Fibroblast of skin of scalp (primary cell): ENCODE measurements around the gene PARP11. TPM values are rescaled to one million over a fixed set of nuclear protein-coding genes. Genes with fewer than 3 reads are reported as not detected.

Experiments
- DNase-seq: peaks from one replicate; pipeline ENCODE4 v3.0.0-alpha.2; 2013
- polyA plus RNA-seq, 2 experiments: library from polyadenylated mRNA; unstranded; fragments of 120-200 nt; gene quantifications; one replicate each; pipeline ENCODE4 v1.2.1, GENCODE V29; 2013; ENCODE audit not compliant: insufficient read length in 2 of 2

Gene PARP11, protein sequence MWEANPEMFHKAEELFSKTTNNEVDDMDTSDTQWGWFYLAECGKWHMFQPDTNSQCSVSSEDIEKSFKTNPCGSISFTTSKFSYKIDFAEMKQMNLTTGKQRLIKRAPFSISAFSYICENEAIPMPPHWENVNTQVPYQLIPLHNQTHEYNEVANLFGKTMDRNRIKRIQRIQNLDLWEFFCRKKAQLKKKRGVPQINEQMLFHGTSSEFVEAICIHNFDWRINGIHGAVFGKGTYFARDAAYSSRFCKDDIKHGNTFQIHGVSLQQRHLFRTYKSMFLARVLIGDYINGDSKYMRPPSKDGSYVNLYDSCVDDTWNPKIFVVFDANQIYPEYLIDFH
- polyA plus RNA-seq (2013, experiment 1 of 2; ENCODE audit: insufficient read length), result 7.9 TPM
- 9.7 TPM for polyA plus RNA-seq (2013, experiment 2 of 2; ENCODE audit: insufficient read length)

DNA sequence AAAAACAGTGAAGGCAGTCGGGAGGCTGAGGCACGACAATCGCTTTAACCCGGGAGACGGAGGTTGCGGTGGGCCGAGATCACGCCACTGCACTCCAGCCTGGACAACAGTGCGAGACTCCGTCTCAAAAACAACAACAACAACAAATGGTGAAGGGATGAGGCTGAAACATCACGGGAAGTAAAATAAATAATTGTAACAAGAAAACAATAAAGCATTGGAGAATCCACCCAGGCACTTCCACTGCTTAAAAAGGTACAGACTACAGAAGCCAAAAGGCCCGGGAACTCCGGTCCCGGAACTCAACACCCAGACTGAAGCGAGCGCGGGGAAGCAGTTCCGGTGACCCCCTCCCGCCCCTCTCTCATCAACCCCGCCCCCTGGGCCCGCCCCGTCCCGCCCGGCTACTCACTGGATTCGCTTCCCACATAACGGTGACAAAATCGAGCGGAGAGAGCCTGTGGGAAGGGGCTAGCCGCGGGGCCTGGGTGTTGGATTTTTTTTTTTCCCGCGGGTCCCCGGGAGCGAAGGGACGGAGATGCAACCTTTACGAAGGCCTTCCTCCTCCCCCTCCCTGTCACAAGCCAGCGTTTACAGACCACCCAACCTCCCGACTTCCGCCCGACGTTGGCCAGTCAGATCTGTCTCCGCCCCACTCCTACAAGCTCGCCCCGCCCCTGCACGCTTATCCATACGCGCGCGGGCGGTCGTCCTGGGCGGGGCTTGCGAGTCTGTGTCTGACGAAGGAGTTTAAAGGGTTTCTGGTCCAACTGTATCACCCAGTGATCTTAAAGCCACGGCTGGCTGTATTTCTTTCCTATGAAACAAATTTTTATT lies at the start of gene PARP11:
TSS of gene PARP11 (minus strand) at position 600 of the 837 bp plus-strand sequence. CDS start at position 430, 170 bp downstream.
- DNase-seq, result peak; percentile 97

DNA sequence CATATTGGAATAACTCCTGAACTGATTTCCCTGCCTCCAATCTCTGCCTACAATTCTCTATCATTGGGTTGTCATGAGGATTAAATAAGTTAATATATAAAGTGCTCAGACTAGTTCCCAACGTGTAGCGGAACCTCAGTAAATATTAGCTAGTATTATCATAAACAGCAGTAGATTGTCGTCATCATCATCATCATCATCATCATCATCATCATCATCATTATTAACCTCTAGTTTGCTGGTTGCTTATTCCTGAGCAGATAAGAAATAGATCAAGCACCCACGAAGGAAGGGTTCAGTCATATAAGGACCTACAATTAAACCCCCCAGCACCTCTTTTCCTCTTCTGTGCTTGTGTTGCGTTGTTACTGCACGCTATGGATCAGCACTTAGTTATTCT lies 48.8 kb upstream of the PARP11 start:
- DNase-seq, result no peak

DNA sequence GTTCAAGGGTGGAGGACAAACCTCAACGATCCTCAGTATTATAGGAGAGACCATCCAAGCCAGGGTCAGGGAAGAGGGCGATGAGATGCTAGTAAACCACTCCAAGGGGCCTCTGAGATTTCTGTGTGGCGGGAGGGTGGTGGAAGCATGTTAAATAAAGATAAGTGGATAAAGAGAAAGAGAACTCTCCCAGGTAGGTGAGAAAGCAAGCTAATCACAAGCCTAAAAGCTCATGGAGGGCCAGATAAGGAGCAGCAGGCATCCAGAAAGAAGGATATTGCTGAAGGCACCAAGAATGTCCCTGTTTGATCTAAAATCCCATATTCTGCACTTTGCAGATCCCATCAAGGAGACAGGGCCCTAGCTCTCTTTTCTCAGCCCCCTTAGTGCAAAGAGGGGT lies 48.3 kb upstream of the PARP11 start:
- DNase-seq, result no peak

DNA sequence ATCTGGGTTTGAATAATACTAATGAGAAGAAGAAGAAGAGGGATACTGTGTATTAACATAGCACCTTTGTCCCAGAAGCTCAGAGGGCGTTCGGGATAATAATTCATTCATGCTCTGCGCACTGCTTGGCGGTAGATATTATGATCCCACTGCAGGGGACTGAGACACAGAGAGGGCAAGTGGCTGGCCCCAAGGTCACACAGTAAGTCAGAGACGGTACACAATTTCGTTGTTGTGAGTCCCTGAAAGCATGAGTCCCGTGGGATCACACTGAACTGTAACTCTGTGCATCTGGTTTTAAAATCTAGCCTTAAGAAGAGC lies 47.9 kb upstream of the PARP11 start:
- DNase-seq, result no peak

DNA sequence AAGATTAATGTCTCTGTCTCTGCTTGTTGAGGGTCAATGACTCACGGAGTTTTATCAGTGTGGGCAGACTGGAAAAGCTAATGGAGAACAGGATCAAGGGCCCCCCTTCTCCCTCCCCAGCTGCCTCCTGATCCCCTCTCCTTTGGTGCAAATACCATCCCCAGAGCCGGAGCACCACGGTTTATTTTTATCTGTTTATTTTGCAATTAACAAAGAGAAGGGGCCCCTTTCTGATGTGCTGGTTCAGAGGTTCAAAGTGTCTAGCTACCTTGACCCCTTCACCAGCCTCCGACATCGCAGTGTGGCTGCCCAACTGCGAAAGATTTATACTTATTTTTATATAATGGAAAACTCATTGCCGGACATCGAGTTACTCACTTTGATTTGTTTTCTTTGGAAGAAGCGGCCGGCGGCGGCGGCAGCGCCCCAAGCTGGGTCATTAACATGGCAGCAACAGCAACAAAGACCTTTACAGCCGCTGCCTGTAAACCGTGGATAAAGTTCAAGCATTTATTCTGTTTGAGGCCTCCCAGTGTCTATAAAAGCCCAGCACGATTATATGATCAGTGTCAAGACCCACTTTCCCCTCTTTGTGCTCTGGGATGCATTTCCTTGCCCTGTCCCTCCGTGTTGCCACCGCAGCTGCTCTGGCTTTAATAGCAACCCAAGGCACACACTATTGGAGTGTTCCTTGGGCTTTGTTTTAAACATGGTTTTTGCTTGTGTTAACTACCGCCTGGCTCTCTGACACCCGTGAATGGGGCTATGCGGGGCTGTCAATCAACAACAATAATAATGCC lies 47.4 kb upstream of the PARP11 start:
- no peak for DNase-seq

DNA sequence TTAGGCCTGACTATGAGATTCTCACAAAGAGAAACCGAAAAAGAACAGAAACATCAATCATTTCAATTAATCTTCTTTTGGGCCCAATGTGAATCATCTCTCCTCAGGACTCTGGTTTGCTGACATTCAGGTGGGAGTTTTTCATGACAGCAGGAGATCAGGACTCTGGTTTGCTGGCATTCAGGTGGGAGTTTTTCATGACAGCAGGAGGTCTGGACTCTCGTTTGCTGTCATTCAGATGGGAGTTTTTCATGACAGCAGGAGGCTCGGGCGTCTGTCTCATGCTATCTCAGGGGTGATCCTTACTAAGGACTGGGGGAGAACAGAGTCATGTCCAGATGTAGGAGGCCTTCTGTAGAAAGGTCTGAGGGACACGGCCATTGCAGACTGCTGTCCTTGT lies 40.1 kb upstream of the PARP11 start:
- no peak for DNase-seq

DNA sequence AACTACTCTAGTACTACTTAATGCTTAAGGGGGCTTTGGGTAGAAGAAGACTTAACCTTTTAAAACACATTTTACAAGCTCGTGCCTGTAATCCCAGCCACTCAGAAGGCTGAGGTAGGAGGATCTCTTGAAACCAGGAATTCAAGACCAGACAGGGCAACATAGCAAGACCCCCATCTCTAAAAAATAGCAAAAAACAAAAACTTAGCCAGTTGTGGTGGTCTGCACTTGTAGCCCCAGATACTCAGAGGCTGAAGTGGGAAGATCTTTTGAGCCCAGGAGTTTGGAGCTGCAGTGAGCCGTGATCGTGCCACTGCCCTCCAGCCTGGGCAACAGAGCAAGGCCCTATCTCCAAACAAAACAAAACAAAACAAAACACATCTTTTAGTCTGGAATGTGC lies 39.7 kb upstream of the PARP11 start:
- no peak for DNase-seq

DNA sequence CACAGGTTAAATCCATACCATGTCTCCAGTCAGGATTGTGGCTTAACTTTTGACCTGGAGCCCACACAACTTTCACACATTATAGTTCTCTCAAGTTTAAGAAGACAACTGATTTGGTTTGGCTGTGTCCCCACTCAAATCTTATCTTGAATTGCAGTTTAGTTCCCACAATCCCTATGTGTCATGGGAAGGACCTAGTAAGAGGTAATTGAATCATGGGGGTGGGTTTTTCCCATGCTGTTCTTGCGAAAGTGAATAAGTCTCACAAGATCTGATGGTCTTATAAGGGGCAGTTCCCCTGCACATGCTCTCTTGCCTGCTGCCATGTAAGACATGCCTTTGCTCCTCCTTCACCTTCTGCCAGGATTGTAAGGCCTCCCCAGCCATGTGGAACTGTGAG lies 38.2 kb upstream of the PARP11 start:
- DNase-seq, result no peak

DNA sequence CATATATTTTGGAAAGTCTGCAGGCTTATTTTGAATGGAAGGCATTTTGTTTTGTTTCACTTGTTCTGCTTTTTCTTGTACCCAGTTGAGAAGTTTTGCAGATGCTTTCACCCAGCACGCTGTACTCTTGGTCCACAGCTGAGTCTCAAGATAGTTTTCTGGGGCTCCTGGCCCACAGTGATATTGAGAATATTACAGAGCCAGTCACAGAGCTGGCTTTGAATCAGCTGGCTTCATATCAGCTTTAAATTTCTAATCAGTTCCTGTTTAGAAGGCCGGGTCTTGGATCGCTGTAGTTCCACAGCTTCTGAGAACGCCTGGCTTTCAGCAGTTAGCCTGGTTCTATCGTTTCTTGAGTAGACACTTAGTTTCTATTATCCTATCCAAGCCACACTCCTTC lies 32.5 kb upstream of the PARP11 start:
- no peak for DNase-seq

DNA sequence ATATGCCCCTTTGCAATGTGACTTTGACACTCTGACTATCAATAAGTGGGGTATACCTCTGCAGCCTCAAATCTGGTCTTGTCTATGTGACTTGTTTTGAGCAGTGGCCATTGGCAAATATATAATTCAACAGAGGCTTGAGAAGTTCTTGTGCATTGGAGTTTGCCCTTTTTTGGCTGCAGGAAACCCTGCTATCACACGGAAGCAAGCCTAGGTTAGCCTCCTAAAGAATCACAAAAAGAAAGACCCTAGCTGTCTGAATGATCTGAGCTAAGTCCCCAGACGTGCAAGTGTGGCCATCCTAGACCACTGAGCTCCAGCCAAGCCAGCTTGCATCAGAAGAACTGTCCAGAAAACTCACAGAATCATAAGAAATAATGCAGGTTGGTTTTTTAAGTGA lies 31.8 kb upstream of the PARP11 start:
- no peak for DNase-seq

DNA sequence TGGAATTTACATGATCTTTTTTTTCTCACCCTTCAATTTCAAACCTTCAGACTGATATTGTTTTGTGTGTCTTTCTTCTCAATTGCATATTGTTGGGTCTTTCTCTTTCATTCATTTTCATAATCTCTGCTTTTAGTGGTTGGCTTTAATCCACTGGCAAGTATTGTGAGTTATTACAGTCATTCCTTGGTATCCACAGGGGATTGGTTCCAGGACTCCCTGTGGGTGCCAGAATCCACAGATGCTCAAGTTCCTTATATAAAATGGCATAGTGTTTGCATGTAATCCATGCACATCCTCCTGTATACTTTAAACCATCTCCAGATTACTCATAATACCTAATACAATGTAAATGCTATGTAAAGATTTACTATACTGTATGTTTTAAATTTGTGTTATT lies 29.7 kb upstream of the PARP11 start:
- DNase-seq, result no peak

DNA sequence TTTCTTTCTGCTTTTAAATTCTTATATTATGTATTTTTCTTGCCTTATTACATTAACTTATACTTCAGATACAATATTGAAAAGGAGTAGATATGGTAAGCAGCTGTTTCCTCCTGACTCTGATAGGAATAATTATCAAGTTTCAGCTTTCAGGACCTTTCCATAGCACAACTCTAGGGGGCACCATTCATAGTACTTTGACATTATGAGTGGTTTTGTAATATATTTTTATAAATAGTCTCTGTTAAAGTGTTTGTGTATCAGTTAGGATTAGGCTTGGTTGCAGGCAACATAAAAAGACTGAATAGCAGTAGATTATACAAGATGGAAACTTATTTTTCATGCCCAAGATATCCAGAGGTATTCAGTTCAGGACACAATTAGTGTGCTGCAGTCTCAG lies 27.9 kb upstream of the PARP11 start:
- no peak for DNase-seq

DNA sequence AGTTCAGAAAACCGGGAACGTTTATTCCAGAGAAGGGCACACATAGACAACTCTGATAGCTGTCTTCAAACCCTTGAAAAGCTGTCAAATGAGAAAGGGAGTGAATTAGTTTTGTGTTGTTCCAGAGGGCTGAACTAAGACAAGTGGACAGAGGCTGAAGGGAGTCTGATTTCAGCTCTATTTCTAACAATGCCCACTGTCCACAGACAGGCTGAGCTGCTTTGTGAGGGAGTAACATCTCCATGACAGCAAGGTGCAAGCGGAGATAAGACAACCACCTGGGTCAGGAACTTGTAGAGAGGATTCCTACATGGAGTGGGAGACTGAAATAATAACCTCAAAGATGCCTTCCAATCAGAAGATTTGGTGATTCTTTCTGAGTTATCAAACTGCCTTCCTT lies 25.6 kb upstream of the PARP11 start:
- DNase-seq, result no peak

DNA sequence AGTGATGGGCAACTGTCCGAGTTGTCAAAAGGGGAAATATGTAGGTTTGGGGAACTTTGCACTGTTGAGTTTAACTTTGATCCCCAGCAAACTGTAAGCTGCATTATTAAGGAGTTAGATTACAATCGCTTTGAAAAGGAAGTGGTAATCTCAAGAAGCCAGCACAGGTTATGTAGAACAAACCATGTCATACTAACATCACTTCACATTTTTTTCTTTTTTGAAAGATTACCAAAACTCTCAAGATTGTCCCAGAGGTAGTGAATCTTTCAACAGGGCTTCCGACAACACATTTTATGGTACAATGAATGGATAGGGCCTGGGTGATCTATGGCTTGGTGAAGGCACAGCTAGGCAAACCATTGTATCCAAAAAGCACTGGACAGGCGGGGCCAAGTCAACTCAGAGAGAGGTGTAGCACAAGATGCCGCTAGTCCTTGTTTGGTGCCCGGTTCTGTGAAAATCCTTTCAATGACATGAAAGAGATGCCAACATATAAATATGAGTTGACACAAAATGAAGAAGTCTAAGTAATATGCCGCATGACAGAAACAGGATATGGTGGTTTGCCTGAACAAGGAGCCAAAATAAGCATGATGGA lies 24.3 kb upstream of the PARP11 start:
- DNase-seq, result no peak

DNA sequence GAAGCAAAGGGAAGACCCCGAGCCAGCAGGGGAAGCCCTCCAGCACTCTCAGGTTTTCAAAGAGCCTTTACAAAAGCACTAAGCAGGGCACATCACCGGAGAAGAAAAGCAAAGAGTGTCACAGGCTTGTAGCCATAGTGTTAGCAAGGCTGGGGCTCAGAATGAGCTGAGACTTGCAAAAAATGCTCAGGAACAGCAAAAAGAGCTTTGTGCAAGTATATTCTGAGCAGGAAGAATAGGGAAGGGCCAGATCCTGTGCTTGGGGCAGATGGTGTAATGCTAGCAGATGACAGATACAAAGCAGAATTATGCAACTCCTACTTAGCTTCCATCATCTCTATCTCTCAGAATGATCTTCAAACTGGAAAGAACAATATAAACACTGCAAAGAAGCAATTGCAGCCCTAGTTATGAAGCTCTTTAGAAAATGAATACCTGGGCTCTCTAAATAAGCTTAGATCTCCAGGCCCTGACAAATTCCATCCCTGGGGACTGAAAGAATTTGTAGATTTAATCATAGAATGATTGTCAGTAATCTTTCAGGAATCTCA lies 23.7 kb upstream of the PARP11 start:
- no peak for DNase-seq

DNA sequence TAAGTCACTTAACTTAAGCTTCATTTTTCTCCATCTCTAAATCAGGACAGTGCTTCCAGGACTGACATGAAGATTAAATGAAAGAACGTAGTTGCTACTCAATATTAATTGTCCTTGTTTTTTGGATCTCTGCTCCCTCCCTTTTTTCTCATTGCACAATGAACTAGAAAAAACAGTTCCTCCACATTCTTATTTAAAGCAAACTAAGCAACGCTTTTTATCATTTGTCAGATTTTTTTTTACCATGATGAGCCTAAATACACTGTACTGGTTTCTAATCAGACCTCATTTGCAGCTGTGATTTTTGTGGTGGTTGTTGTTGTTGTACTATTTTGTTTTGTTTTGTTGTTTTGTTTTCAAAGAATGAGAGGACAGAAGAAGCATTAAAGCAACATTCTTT lies 23.2 kb upstream of the PARP11 start:
- DNase-seq, result no peak

DNA sequence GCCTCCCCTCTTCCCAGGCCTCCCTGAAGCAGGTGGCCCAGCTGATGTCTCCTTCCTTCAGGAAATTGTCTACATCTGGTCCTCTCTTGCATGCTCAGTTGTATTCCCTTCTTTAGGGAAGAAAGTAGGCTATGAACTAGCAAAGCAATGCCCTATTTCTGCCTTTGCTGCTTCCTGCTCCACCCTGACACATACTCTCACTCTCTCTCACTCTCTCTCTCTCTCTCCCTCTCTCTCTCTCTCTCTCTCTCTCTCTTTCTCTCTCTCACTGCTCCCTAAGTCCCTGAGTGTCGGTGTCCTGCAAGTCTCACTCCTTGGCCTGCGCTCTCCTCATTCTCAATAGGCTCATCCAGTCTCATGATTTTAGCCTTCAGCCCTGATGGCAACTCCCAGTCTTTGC lies 19.4 kb upstream of the PARP11 start:
- no peak for DNase-seq

DNA sequence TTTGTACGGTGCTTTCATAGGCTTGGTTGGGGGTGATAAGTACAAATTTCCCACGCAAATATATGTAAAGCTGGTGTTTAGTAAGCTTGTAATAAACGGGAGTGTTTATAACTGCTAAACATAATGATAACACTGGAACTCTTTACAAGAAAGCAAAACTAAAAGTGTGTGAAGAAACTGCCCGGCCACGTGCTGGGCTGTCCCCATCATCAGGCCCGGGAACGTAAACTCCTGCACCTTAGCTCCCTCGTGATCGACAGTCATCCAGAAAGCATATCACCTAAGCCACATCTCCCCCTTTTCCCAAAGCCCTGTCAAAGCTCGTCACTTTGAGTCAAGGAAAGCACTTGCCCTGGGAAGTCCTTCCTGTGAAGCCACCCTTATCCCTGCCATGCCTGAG lies 18.0 kb upstream of the PARP11 start:
- no peak for DNase-seq

DNA sequence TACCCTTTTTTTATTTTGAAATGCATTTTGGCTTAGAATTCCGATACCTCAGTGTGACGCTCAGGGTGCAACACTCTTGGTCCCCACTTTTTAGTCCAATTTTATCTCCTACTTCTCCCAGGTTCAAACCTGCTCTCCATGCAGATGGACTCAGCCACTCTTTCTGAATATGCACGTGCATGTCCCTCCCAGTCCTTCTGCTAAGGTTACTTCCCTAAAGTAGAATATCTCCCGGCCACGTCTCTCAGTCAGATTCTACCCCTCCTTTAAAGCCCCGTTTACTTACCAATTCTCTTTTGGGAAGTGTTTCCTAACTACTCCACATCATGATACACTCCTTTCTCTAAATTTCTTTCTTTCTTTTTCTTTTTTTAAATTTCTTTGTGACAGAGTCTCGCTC lies 15.5 kb upstream of the PARP11 start:
- no peak for DNase-seq

DNA sequence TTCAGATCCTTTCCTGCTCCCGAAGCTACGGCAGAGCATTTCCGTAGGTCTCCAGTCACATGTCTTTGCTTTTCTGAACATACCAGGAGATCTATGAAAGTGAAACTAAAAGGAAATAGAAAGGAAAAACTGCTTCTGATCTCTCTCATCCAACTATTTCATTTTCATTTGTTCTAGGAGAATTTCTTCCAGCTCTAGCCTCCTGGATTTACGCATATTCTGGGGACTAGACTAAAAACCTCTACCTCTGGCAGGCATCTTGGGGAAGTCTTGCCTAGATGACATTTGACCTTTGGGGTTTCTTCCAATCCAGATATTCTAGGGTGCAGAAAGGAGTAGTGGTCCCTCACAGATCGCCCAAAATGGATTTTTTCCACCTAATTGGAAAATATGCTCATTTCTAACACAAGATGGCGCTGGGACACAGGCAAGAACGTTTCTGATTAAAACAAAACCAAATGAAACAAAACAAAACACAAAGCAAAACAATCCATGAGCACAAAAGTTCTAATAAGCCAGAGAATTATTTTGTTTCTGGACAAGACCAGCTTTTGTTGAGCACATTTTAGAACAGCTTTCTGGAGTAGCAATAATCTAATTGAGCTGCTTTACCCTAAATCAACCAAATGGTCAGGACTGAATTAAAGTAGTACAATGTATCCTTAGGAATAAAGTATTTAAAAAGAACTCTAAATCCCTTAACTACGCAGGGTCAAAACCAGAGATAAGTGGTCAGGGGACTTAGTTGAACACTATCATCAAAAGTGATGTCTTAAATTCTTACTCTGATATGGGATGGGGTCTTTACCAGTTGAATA lies 12.3 kb upstream of the PARP11 start:
- DNase-seq, result peak; percentile 53

DNA sequence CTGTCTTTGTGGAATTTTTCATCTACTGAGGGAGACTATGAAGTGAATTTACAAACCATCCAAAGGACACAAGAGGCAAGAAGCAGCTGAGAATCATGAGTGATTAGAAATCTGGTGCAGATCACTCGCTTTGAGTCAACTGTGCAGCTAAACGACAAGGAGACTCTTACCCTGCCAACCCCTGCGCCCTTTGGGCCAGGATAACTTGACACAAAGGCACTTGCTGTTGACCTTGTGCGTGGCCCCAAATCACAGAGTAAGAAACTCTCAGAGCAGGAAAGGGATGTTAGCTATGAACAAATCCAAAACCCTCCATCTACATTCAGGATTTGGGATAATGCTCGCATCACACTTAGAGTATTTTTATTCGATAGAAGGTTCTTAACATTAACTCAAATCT lies 11.5 kb upstream of the PARP11 start:
- DNase-seq, result no peak
